GM12892 (cell line): ENCODE results near the gene CBFA2T3.

Source experiments
- POLR2A ChIP-seq: IDR thresholded peaks from 2 replicates; pipeline ENCODE4 v1.6.1; 2011; ENCODE audit warnings: low read depth, low read length, control low read depth
- TAF1 ChIP-seq: IDR thresholded peaks from 2 replicates; pipeline ENCODE4 v1.6.1; 2011; ENCODE audit warnings: low read depth, mild to moderate bottlenecking, control low read depth, low read length, borderline replicate concordance

- TF ChIP-seq TAF1: no peak
- TF ChIP-seq POLR2A: no peak
Observed at GRCh38 chr16:88848557-88848956, 128.4 kb downstream of the CBFA2T3 start.
